Measurements from ENCODE around the gene GABBR2.

DNA sequence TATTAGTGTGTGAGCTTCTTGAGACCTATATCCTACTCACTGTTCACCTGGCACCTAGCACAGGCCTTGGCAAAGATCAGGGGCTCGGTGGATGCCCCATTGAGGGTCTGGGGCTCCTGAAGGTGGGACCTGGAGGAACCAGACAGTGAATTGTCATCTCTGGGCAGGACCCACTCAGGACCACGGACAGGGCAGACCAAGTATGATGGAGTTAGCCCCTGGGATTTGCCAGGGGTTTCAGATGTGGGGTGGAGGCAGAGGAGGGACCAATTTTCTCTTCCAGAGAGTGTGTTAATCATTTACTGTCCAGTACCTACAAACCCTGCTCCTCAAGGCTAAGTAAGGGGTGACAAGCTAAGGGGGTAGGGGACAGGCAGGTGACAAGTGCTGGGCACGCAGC is 424.0 kb downstream of the GABBR2 start:
- no peak for TF ChIP-seq EZH2 (optimal IDR thresholded peaks at IDR 0.05; ENCODE audit: low read depth, low read length)
- TF ChIP-seq CTCF (IDR thresholded peaks at IDR 0.05; ENCODE audit: low read length), result no peak

Measured in MM.1S (cell line).